Ovary (tissue), 9 donors: ENCODE results near the gene AGBL4. TPM values are rescaled to one million over a fixed set of nuclear protein-coding genes. Genes with fewer than 3 reads are reported as not detected.

Source experiments
- DNase-seq, 5 donors: peaks; one replicate each; pipeline ENCODE4 v3.0.0-alpha.2; 2019 to 2020
- H3K27ac ChIP-seq, 2 donors: fragments of 200-600 bp; one replicate each; pipeline versions ENCODE4 v1.5.1 to v1.8.0; 2019 to 2022
- H3K27me3 ChIP-seq: fragments of 200-600 bp; one replicate; pipeline ENCODE4 v1.8.0; 2022
- H3K36me3 ChIP-seq: fragments of 200-600 bp; sonication (generic); one replicate; pipeline ENCODE4 v1.5.1; 2019
- H3K4me1 ChIP-seq: one replicate; pipeline ENCODE4 v1.8.1; 2013; ENCODE audit warnings: mild to moderate bottlenecking, moderate library complexity; ENCODE audit not compliant: insufficient read depth
- H3K4me3 ChIP-seq: fragments of 200-600 bp; sonication (generic); one replicate; pipeline ENCODE4 v1.5.1; 2017
- H3K9me3 ChIP-seq, 2 donors: fragments of 200-600 bp in 1 of 2; sonication (generic) in 1 of 2; one replicate each; pipeline versions ENCODE4 v1.5.1 to v1.8.1; 2013 to 2019; ENCODE audit warnings: mild to moderate bottlenecking in 1 of 2, moderate library complexity in 1 of 2
- EP300 ChIP-seq: sonication (generic); formaldehyde crosslinking; IDR thresholded peaks from one replicate; pipeline ENCODE4 v1.6.1; 2017; ENCODE audit warnings: antibody characterized with exemption
- POLR2A ChIP-seq: fragments of 450-650 bp; IDR thresholded peaks from one replicate; pipeline ENCODE4 v1.6.1; 2017; ENCODE audit warnings: antibody characterized with exemption, mild to moderate bottlenecking, moderate library complexity
- WGBS, 3 donors: extraction: QIAGEN DNeasy Blood & Tissue Kit in 1 of 3; methylation state at CpG; one replicate each; pipeline versions ENCODE4 v1.1.5 to v1.1.7; 2013 to 2017; 5-methylcytosine and 5-hydroxymethylcytosine counted together
- intact Hi-C, 4 donors: fragments of 100-400 bp; cut with DNase I; formaldehyde crosslinking; loops; one replicate each; pipeline versions ENCODE4 v1.11.0 to v1.15.1; 2022 to 2023
- polyA plus RNA-seq, 2 donors: library from polyadenylated mRNA; stranded (reverse); fragments of 200-250 nt in 1 of 2; fragments of 350-450 nt in 1 of 2; fragmentation: Illumina TruSeq in 1 of 2; extraction: RNeasy Lipid Tissue Mini Kit (QIAGEN cat#74804) in 1 of 2; gene quantifications; one replicate each; pipeline ENCODE4 v1.2.3, GENCODE V29; 2013 to 2014
- total RNA-seq, 7 donors: library from RNA; depleted of rRNA in 2 of 7; stranded (reverse); fragments of >200 nt in 2 of 7; fragmentation: NEBNext Ultra II Directional in 3 of 7; extraction: Animal tissue kit (Norgen Biotek cat#: 25700) in 3 of 7; gene quantifications; one replicate each; pipeline versions ENCODE4 v1.1.0 to v1.2.4, GENCODE V29; 2016 to 2023
- TF ChIP-seq, protein P1 (sequence below), 3 donors: fragments of 450-650 bp in 2 of 3; fragments of 200-600 bp in 1 of 3; IDR thresholded peaks; one replicate each; pipeline versions ENCODE4 v1.5.1 to v1.8.0; 2016 to 2022; ENCODE audit warnings: antibody characterized with exemption in 3 of 3, mild to moderate bottlenecking in 1 of 3
- donor health status: DM: no; HTN: no; CAD: no; lungs with moderate emphysema.
- donor health status: DM: no; HTN: no; CAD: no.
- donor health status: Bipolar disorder and iron deficiency.
- donor health status: DM: yes; HTN: yes; CAD: no.
- donor health status: DM: no; HTN: no; CAD: no.
- donor health status: DM: yes; HTN: yes; CAD: no.

AGBL4 gene
- total and polyA plus RNA-seq, 9 donors, result 0.15 to 6.2 (median 0.64) TPM

DNA sequence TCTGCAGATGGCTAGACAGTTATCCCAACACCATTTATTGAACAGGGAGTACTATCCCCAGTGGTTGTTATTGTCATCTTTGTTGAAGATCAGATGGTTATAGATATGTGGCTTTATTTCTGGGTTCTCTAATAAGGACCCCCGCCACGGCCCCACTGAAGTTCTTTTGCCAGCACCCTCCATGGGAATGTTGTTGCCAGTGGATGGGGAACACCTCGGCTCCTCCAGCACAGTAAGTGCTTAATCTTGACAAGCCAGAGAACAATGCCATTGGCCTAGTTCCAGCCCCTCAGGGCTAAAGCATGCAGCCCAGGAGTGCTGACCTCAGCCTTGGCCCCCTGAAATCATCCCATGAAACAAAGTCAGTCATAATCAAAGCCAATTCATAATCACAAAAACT lies 337.6 kb downstream of the AGBL4 start:
- Histone ChIP-seq H3K27ac (no peak overlapping the region), H3K4me3 (no peak overlapping the region), H3K36me3 (no peaks in the 10 kb centered on the region), H3K27me3 (no peaks in the 10 kb centered on the region), H3K4me1 (no peaks in the 10 kb centered on the region), H3K9me3 (no peaks in the 10 kb centered on the region)
- intact Hi-C loops, result no loop called here
- 63 to 76% (median 70%) methylated on average over 3 of the region's 3 CpGs for WGBS, 3 donors
- no peak for DNase-seq
- TF ChIP-seq, protein P1, sequence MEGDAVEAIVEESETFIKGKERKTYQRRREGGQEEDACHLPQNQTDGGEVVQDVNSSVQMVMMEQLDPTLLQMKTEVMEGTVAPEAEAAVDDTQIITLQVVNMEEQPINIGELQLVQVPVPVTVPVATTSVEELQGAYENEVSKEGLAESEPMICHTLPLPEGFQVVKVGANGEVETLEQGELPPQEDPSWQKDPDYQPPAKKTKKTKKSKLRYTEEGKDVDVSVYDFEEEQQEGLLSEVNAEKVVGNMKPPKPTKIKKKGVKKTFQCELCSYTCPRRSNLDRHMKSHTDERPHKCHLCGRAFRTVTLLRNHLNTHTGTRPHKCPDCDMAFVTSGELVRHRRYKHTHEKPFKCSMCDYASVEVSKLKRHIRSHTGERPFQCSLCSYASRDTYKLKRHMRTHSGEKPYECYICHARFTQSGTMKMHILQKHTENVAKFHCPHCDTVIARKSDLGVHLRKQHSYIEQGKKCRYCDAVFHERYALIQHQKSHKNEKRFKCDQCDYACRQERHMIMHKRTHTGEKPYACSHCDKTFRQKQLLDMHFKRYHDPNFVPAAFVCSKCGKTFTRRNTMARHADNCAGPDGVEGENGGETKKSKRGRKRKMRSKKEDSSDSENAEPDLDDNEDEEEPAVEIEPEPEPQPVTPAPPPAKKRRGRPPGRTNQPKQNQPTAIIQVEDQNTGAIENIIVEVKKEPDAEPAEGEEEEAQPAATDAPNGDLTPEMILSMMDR (IDR thresholded peaks at IDR 0.05), result no peak
- TF ChIP-seq EP300, result no peak
- TF ChIP-seq POLR2A, result no peak

DNA sequence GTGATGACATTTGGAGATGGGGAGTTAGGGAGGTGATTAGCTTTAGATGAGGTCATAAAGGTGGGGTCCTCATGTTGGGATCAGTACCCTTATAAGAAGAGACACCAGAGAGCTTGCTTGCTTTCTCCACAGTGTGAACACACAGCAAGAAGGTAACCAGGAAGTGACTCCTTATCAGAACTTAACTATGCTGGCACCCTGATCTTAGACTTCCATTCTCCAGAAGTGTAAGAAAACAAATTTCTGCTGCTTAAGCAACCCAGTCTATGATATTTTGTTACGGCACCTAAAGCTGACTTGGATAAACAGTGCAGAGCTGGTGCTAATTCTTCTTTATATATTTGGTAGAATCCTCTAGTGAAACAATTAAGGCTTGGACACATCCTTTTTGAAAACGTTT lies 346.0 kb downstream of the AGBL4 start:
- no peak for DNase-seq
- TF ChIP-seq POLR2A (no peak), EP300 (no peak)
- TF ChIP-seq, protein P1 (IDR thresholded peaks at IDR 0.05), result no peak
- Histone ChIP-seq H3K27ac (no peak overlapping the region), H3K4me1 (no peaks in the 10 kb centered on the region), H3K4me3 (no peak overlapping the region), H3K36me3 (no peaks in the 10 kb centered on the region), H3K9me3 (no peaks in the 10 kb centered on the region), H3K27me3 (no peaks in the 10 kb centered on the region)
- intact Hi-C loops, result loop anchor here in 1 of 4 donors (2.0 kb wide), 1 partner anchor 25 kb away; no protein-coding TSS in a partner anchor
- WGBS, 3 donors, result 49 to 54% (median 53%) methylated on average over 2 of the region's 2 CpGs

DNA sequence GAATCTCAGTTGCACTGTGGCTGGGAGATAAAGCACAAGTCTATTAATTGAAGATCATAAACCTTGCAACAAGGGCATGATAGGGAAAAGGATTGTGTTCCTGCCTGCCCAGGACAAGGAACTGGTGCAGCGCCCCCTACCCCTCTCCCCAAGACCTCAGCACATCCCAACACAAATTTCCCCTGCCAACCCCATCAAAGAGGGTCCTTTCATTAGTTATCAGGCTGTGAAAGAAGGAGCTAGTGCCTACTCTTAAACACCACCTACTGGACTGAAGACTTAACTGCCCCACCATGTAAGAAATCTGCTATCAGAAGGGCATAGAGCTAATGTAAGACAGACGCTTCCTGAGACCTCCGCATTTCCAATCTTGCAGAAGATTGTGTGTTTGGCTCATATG lies 372.6 kb downstream of the AGBL4 start:
- no peak for DNase-seq
- Histone ChIP-seq H3K9me3 (no peaks in the 10 kb centered on the region), H3K27ac (no peak overlapping the region), H3K27me3 (no peaks in the 10 kb centered on the region), H3K4me1 (no peaks in the 10 kb centered on the region), H3K4me3 (no peak overlapping the region), H3K36me3 (no peaks in the 10 kb centered on the region)
- intact Hi-C loops, result no loop called here
- whole genome bisulfite sequencing, 3 donors, result 52 to 66% (median 62%) methylated on average over 3 of the region's 3 CpGs
- TF ChIP-seq POLR2A (no peak), EP300 (no peak)
- TF ChIP-seq, protein P1 (IDR thresholded peaks at IDR 0.05), result no peak

DNA sequence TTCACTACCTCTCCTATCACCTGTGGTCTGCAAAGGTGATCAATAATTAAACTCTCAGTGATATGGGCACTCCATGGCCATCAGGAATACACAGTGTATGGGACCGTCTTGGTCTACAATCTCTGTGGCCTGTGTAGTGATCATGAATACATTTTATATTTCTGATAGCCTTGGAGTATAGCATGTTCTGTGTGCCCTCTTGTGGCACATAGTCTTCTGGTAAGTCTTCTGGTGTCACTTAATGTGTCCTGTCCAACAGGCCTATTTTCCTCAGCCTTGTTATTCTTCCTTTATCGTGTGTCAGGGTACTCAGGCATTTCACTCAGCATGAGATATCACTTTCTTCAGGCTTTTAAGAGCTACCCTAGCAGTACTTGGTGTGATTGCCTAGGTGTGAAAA lies 393.6 kb downstream of the AGBL4 start:
- DNase-seq, result no peak
- Histone ChIP-seq H3K4me3 (no peak overlapping the region), H3K4me1 (no peaks in the 10 kb centered on the region), H3K27ac (no peak overlapping the region), H3K36me3 (no peaks in the 10 kb centered on the region), H3K9me3 (no peaks in the 10 kb centered on the region), H3K27me3 (no peaks in the 10 kb centered on the region)
- 66 to 88% (median 74%) methylated on average over 2 of the region's 2 CpGs for WGBS, 3 donors
- intact Hi-C loops, result no loop called here
- TF ChIP-seq EP300, result no peak
- TF ChIP-seq, protein P1 (IDR thresholded peaks at IDR 0.05), result no peak
- no peak for TF ChIP-seq POLR2A

DNA sequence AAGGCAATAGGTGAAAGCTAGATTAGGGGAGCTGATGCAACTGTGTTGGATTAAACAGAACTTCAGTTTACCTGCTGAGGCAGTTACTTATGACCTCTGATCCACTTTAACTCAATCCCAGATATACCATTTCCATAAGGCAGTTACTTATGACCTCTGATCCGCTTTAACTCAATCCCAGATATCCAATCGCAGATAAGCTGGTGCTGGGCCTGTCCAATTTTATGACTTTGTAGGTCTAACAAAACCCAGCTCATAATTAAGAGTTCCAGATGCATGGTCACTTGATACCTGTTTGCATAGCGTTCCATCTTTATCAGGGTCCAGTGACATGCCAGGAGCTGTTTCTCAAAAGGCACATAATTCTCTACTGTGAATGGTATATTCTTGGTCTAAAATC lies 396.0 kb downstream of the AGBL4 start:
- intact Hi-C loops, result no loop called here
- Histone ChIP-seq H3K27ac (no peak overlapping the region), H3K27me3 (no peaks in the 10 kb centered on the region), H3K9me3 (no peaks in the 10 kb centered on the region), H3K36me3 (no peaks in the 10 kb centered on the region), H3K4me1 (no peaks in the 10 kb centered on the region), H3K4me3 (no peak overlapping the region)
- TF ChIP-seq, protein P1 (IDR thresholded peaks at IDR 0.05), result no peak
- no peak for TF ChIP-seq EP300
- TF ChIP-seq POLR2A, result no peak
- DNase-seq, result no peak
- 82 to 89% (median 89%) methylated on average over 3 of the region's 3 CpGs for WGBS, 3 donors
